ENCODE measurements around the gene FAHD2A.
A peak's percentile ranks its signal among the peaks of the same experiment; 100 is the strongest.
"Not testable (repeated sequence)": the region's sequence is repeated elsewhere in the genome, so short reads cannot be mapped to it uniquely, and the experiment has no call there.

FAHD2A gene

DNA sequence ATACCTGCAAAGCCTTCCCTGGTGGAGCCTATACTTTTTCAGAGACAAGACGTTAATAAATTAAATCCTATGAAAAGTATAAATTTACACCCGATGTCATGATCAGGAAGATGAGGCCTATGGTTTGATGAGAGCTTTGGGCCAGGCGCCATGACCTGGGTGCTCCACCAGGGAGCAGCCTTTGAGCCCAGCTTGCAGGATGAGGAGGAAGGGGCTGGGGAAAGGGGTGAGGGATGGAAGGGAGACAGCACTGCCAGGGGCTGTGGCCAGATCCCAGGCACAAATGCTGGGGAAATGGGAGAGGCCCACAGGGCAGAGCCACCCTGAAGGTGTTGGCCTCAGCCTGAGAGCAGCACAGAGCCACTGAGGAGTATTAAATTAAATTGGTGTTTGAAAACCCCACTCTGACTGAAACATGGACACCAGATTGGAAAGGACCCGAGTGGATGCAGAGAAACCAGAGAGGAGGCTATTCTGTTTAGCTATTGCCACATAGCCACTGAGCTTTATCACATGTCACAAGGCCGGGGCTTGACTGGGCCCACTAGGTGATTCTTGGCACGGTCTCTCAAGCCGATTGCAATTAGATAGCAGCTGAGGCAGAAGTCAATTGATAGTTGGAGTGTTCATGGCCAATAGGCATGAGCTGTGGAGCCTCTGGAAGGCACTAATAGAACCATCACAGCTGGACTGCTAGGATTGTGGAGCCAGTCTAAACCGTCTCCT, 9.6 kb upstream of the FAHD2A start:
- DNase-seq (ENCODE audit: low read depth) = no peak
- peaks cover 3% of the 10 kb centered on the region for H3K27me3 ChIP-seq (replicated peaks; ENCODE audit: control insufficient read depth, insufficient read depth, low read length)

DNA sequence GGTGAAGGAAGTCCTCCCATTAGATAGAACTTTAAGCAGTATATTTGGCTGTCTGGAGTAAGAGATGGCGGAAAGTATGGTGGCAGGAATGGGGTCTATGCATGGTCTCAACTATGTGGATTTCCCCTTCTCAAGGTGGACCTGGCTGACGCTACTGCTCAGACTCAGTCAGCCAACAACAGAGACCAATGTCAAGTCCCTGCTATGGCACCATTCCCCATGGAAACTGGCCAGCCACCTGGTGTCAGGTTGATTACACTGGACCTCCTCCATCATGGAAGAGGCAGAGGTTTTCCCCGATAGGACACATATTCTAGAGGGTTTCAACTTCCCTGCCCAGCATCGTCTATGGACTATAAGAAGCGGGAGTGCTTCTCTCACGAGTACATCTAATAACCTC, 8.6 kb upstream of the FAHD2A start:
- no peak for DNase-seq (ENCODE audit: low read depth)

More for the DNA sequence above, 9.6 kb upstream of the FAHD2A start:
- no peak overlapping the region for H3K9ac ChIP-seq (ENCODE audit: low read length)
- no peaks in the 10 kb centered on the region for H3K36me3 ChIP-seq (ENCODE audit: control insufficient read depth, insufficient read depth, low read length, severe bottlenecking)
- no peaks in the 10 kb centered on the region for H3K9me3 ChIP-seq (ENCODE audit: control insufficient read depth, low read length)
- no peak overlapping the region for H3K4me3 ChIP-seq (ENCODE audit: low read length)
- peaks cover 12% of the 10 kb centered on the region for H3K4me1 ChIP-seq (ENCODE audit: control insufficient read depth, insufficient read depth, low read length)

DNA sequence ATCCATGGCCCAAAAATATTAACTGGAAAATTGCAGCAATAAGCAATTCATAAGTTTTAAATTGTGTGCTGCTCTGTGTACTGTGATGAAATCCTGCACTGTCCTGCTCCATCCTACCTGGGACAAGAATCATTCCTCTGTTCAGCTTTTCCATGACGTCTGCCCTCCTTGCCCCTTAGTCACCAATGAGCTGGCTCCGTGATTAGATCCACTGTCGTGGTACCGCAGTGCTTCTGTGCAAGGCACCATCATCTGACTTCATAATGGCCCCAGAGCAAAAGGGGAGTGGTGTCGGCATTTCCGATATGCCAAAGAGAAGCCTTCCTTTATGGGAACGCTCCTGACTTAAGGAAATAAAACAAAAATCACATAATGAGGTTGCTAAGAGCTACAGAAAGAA, 3.4 kb upstream of the FAHD2A start:
- Histone ChIP-seq H3K27me3 (replicated peaks; ENCODE audit: control insufficient read depth, insufficient read depth, low read length) (no peaks in the 10 kb centered on the region), H3K9ac (ENCODE audit: low read length) (no peak overlapping the region), H3K4me1 (ENCODE audit: control insufficient read depth, insufficient read depth, low read length) (peaks cover 15% of the 10 kb centered on the region), H3K4me3 (ENCODE audit: low read length) (no peak overlapping the region), H3K9me3 (ENCODE audit: control insufficient read depth, low read length) (no peaks in the 10 kb centered on the region), H3K36me3 (ENCODE audit: control insufficient read depth, insufficient read depth, low read length, severe bottlenecking) (no peaks in the 10 kb centered on the region)
- DNase-seq (ENCODE audit: low read depth) = no peak

More for the DNA sequence above, 8.6 kb upstream of the FAHD2A start:
- Histone ChIP-seq H3K36me3 (ENCODE audit: control insufficient read depth, insufficient read depth, low read length, severe bottlenecking) (no peaks in the 10 kb centered on the region), H3K9me3 (ENCODE audit: control insufficient read depth, low read length) (no peaks in the 10 kb centered on the region), H3K4me1 (ENCODE audit: control insufficient read depth, insufficient read depth, low read length) (peaks cover 12% of the 10 kb centered on the region), H3K9ac (ENCODE audit: low read length) (no peak overlapping the region), H3K27me3 (replicated peaks; ENCODE audit: control insufficient read depth, insufficient read depth, low read length) (no peaks in the 10 kb centered on the region), H3K4me3 (ENCODE audit: low read length) (no peak overlapping the region)

DNA sequence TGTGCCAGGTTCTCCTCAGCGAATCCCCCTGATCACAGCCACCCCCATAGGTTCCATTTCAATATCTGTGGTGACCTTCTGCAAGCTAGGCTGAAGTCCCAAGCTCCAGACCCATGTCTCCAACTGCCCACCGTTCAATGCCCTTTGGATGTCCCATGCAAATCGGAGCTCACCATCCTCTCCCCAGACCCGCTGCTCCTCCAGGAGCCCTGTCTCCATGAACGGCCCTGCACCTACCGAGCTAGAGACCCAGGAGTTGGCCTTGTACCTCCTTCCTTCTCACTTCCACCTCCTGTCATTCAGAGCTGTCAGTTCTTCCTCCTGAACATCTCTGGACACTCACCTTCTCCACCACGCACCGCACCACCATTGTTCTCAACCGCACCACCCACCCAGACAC, 1.0 kb upstream of the FAHD2A start:
- peaks cover 15% of the 10 kb centered on the region for H3K4me1 ChIP-seq (ENCODE audit: control insufficient read depth, insufficient read depth, low read length)
- H3K36me3 ChIP-seq (ENCODE audit: control insufficient read depth, insufficient read depth, low read length, severe bottlenecking) = no peaks in the 10 kb centered on the region
- no peaks in the 10 kb centered on the region for H3K27me3 ChIP-seq (replicated peaks; ENCODE audit: control insufficient read depth, insufficient read depth, low read length)
- H3K4me3 ChIP-seq (ENCODE audit: low read length) = peak overlapping the region; percentile 85
- no peaks in the 10 kb centered on the region for H3K9me3 ChIP-seq (ENCODE audit: control insufficient read depth, low read length)
- H3K9ac ChIP-seq (ENCODE audit: low read length) = peak overlapping the region; percentile 97
- DNase-seq (ENCODE audit: low read depth) = no peak

DNA sequence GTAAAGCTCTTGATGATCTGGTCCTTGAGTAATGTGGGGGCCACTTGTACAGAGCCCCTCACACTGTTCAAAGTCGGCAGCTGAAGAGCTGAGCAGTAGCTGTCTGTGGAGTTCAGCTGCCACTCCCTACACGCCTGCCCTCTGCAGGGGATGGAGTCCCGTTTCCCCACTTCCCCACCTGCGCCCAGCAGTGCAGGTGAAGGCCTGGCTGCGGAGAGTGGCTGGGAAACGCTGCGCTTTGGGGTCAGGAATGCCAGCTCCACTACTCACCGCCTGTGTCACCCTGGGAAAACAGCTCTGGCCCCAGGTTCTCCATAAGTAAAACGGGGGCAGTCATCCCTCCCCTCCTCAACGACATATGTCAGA, 521 bp upstream of the FAHD2A start:
- not testable (repeated sequence) for H3K27me3 ChIP-seq (replicated peaks; ENCODE audit: control insufficient read depth, insufficient read depth, low read length); H3K36me3 ChIP-seq (ENCODE audit: control insufficient read depth, insufficient read depth, low read length, severe bottlenecking); DNase-seq (ENCODE audit: low read depth)

DNA sequence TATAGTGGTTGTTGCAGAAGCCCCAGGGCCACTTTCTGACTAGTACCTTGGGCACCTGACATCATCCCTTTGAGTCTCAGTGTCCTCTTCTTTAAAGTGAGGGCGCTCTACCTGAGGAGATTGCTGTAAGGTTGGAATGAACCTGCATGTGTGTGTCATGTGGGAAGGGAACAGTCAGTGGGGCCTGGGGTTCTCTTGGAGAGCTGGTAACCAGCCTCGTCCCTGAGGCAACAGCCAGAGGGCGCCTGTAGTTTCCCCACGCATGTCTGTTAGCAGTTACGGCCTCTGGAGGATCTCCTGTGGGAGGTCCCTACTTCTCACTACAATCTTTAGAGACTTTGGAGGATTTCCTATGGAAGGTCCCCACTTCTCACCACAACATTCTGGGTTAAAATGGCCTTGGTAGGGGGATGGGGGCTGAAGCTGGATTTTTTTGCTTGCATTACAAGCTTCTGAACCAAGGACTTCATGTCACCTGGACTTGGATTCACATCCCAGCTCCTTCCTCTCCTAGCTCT, 755 bp downstream of the FAHD2A start:
- peaks cover 15% of the 10 kb centered on the region for H3K4me1 ChIP-seq (ENCODE audit: control insufficient read depth, insufficient read depth, low read length)
- not testable (repeated sequence) for H3K27me3 ChIP-seq (replicated peaks; ENCODE audit: control insufficient read depth, insufficient read depth, low read length); H3K9me3 ChIP-seq (ENCODE audit: control insufficient read depth, low read length); H3K36me3 ChIP-seq (ENCODE audit: control insufficient read depth, insufficient read depth, low read length, severe bottlenecking)
- peak overlapping the region; percentile 97 for H3K9ac ChIP-seq (ENCODE audit: low read length)
- peak; percentile 69 for DNase-seq (ENCODE audit: low read depth)
- peak overlapping the region; percentile 85 for H3K4me3 ChIP-seq (ENCODE audit: low read length)

More for the DNA sequence above, 521 bp upstream of the FAHD2A start:
- peaks cover 15% of the 10 kb centered on the region for H3K4me1 ChIP-seq (ENCODE audit: control insufficient read depth, insufficient read depth, low read length)
- not testable (repeated sequence) for H3K9me3 ChIP-seq (ENCODE audit: control insufficient read depth, low read length)
- H3K4me3 ChIP-seq (ENCODE audit: low read length) = peak overlapping the region; percentile 85
- peak overlapping the region; percentile 97 for H3K9ac ChIP-seq (ENCODE audit: low read length)

DNA sequence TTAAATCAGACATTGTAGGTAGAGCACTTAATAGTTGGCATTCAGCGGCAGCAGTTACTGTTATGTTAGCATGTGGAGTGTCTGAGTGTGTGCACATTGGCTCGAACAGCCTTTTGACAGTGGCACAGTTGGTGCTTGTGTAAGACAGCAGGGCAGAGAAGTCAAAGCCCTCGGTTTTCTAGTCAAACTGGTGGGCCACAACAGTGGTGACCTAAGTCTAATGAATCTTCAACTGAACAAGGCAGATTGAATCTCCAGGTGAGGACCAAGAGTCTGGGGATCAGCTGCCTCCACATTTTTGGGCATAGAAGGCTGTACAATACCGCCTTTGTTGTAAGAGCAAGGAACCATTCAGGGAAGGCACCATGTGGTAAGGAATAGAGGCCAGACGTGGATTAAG, 1.3 kb downstream of the FAHD2A start:
- H3K9me3 ChIP-seq (ENCODE audit: control insufficient read depth, low read length); DNase-seq (ENCODE audit: low read depth); H3K36me3 ChIP-seq (ENCODE audit: control insufficient read depth, insufficient read depth, low read length, severe bottlenecking); H3K27me3 ChIP-seq (replicated peaks; ENCODE audit: control insufficient read depth, insufficient read depth, low read length): not testable (repeated sequence)
- H3K4me3 ChIP-seq (ENCODE audit: low read length) = peak overlapping the region; percentile 85
- peaks cover 15% of the 10 kb centered on the region for H3K4me1 ChIP-seq (ENCODE audit: control insufficient read depth, insufficient read depth, low read length)
- peak overlapping the region; percentile 97 for H3K9ac ChIP-seq (ENCODE audit: low read length)

DNA sequence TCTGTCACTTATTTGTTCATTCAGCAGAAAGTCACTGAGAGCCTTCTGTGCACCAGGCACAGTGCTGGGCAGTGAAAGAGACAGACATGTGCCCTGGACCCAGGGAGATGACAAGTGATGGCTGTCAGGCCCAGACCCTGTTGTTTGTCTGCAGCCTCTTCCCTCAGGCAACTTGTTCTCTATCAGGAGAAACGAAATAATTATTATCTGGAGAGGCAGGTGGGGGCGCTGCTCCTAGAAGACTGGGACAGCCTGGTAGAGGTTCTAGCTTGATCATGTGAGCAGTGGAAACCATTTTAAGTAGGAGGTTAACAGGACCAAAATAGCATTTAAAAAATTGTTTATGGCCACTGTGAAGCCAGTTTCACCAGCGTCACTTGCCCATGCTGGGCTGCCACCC, 2.2 kb downstream of the FAHD2A start:
- DNase-seq (ENCODE audit: low read depth); H3K9me3 ChIP-seq (ENCODE audit: control insufficient read depth, low read length); H3K4me3 ChIP-seq (ENCODE audit: low read length); H3K9ac ChIP-seq (ENCODE audit: low read length); H3K36me3 ChIP-seq (ENCODE audit: control insufficient read depth, insufficient read depth, low read length, severe bottlenecking); H3K27me3 ChIP-seq (replicated peaks; ENCODE audit: control insufficient read depth, insufficient read depth, low read length): not testable (repeated sequence)
- H3K4me1 ChIP-seq (ENCODE audit: control insufficient read depth, insufficient read depth, low read length) = peaks cover 15% of the 10 kb centered on the region

DNA sequence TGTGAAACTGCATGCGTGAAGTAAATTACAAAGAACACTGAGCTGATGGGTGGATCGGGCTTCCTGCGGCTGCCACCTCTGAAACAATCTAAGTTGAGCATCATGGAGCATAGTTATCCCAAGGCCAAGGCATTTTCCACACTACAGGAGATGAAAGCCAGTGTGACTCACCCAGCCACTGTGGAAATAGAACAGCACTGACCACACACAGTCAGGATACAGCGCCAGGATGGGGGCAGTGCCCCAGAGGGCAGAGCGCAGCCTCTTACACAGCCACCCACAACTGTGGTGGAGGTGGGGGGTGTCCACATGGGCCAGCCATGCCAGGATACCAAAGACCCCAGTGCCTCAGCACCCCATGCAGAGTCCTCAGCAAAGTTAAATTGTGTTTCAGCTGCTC, 8.7 kb downstream of the FAHD2A start:
- not testable (repeated sequence) for H3K4me3 ChIP-seq (ENCODE audit: low read length); DNase-seq (ENCODE audit: low read depth); H3K9ac ChIP-seq (ENCODE audit: low read length); H3K4me1 ChIP-seq (ENCODE audit: control insufficient read depth, insufficient read depth, low read length); H3K9me3 ChIP-seq (ENCODE audit: control insufficient read depth, low read length); H3K36me3 ChIP-seq (ENCODE audit: control insufficient read depth, insufficient read depth, low read length, severe bottlenecking); H3K27me3 ChIP-seq (replicated peaks; ENCODE audit: control insufficient read depth, insufficient read depth, low read length)

DNA sequence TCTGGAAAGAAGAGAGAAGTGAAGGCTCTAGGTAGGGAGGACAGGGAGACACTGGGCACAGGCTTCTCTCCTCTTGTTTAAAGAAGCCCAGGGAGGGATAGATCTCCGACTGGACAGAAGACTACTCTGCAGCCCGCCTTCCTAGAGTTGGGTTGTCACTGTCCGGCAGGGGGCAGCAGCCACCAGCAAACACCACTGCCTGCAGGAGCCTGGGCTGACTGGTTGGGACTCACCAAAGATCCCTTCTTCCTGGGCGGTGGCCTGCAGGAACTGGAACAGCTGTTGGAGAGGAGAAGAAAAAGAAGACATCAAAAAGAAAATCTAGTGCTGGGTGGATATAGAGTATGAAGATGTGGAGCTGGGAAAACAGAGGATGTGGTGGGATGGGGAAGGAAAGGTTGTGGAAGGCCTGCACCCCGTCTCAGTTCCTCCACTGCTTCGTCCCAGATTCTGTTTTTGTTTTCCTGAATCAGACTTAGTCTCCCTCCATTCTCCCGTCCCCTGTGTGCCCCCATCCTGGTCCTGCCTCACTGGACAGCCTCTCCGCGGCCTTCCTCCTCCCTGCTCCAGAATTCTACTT, 11.6 kb downstream of the FAHD2A start:
- H3K9me3 ChIP-seq (ENCODE audit: control insufficient read depth, low read length); H3K27me3 ChIP-seq (replicated peaks; ENCODE audit: control insufficient read depth, insufficient read depth, low read length); H3K4me1 ChIP-seq (ENCODE audit: control insufficient read depth, insufficient read depth, low read length); H3K9ac ChIP-seq (ENCODE audit: low read length); H3K36me3 ChIP-seq (ENCODE audit: control insufficient read depth, insufficient read depth, low read length, severe bottlenecking); H3K4me3 ChIP-seq (ENCODE audit: low read length): not testable (repeated sequence)
- peak; percentile 90 for DNase-seq (ENCODE audit: low read depth)

DNA sequence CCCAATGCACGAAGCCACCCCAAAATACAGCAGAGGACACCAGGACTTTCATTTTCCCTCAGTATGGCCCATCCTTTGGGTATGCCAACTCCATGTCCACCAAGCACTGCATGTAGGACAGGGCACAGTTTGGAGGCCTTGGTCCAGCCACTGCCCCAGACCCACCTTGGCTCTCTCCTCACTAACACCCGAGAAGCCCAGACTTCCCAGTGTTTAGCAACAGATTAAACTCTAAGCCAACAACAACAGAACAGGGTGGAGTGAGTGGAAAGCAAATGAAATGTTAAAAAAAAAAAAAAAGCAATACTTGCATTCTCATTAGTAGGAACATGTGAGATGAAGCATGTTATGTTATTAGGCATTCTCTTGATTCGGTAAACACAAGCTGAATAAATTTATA, 12.6 kb downstream of the FAHD2A start:
- not testable (repeated sequence) for H3K36me3 ChIP-seq (ENCODE audit: control insufficient read depth, insufficient read depth, low read length, severe bottlenecking); H3K4me1 ChIP-seq (ENCODE audit: control insufficient read depth, insufficient read depth, low read length); H3K9ac ChIP-seq (ENCODE audit: low read length); H3K4me3 ChIP-seq (ENCODE audit: low read length); H3K9me3 ChIP-seq (ENCODE audit: control insufficient read depth, low read length); H3K27me3 ChIP-seq (replicated peaks; ENCODE audit: control insufficient read depth, insufficient read depth, low read length)
- peak; percentile 19 for DNase-seq (ENCODE audit: low read depth)

DNA sequence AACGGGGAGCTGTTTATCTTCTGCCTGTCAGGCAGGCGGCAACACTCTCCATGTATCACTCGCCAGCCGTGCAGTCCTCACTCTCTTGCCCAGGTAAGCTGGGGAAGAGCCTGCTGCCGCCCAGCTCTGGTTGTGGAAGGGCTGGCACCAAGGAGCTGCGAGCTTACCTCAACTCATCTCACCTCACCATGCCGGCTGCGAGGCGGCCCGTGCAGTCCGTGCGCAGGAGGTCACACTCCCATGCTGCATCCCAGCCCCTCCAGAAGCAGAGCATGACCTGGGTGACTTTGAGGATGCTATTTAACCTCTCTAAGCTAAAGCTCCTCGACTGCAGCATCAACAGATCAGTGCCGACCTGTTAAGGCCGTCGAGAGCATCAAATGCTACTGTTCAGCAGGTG, 13.1 kb downstream of the FAHD2A start:
- not testable (repeated sequence) for H3K4me3 ChIP-seq (ENCODE audit: low read length); H3K9me3 ChIP-seq (ENCODE audit: control insufficient read depth, low read length); H3K36me3 ChIP-seq (ENCODE audit: control insufficient read depth, insufficient read depth, low read length, severe bottlenecking); H3K27me3 ChIP-seq (replicated peaks; ENCODE audit: control insufficient read depth, insufficient read depth, low read length); H3K4me1 ChIP-seq (ENCODE audit: control insufficient read depth, insufficient read depth, low read length); DNase-seq (ENCODE audit: low read depth); H3K9ac ChIP-seq (ENCODE audit: low read length)

All from adipocyte (in vitro differentiated cells).